IPS-18a (cell line): ENCODE data around the gene PALM3.

ENCODE experiments used
- H3K27ac ChIP-seq: one replicate; pipeline ENCODE4 v1.5.1; 2013; ENCODE audit warnings: low read length
- H3K27me3 ChIP-seq: one replicate; pipeline ENCODE4 v1.6.1; 2013; ENCODE audit warnings: mild to moderate bottlenecking, low read length; ENCODE audit not compliant: control insufficient read depth, insufficient read depth
- H3K36me3 ChIP-seq: one replicate; pipeline ENCODE4 v1.6.1; 2013; ENCODE audit warnings: low read depth, low read length; ENCODE audit not compliant: control insufficient read depth
- H3K4me1 ChIP-seq: one replicate; pipeline ENCODE4 v1.6.1; 2013; ENCODE audit warnings: low read depth, low read length; ENCODE audit not compliant: control insufficient read depth
- H3K4me3 ChIP-seq: one replicate; pipeline ENCODE4 v1.5.1; 2013; ENCODE audit warnings: low read length
- H3K9ac ChIP-seq: one replicate; pipeline ENCODE4 v1.6.1; 2013; ENCODE audit warnings: mild to moderate bottlenecking, low read length, moderate library complexity
- H3K9me3 ChIP-seq: one replicate; pipeline ENCODE4 v1.6.1; 2013; ENCODE audit warnings: low read depth, low read length; ENCODE audit not compliant: control insufficient read depth

The PALM3 gene

GRCh38 chr19:14066134-14066533, 4.3 kb upstream of the PALM3 start:
- Histone ChIP-seq H3K36me3 (no peaks in the 10 kb centered on the region), H3K4me1 (no peaks in the 10 kb centered on the region), H3K27ac (no peak overlapping the region), H3K9me3 (no peaks in the 10 kb centered on the region), H3K27me3 (no peaks in the 10 kb centered on the region), H3K4me3 (no peak overlapping the region), H3K9ac (no peak overlapping the region)

GRCh38 chr19:14063105-14063504, 1.2 kb upstream of the PALM3 start:
- H3K27me3 ChIP-seq, result peaks cover 20% of the 10 kb centered on the region
- H3K36me3 ChIP-seq, result no peaks in the 10 kb centered on the region
- no peak overlapping the region for H3K4me3 ChIP-seq
- no peak overlapping the region for H3K9ac ChIP-seq
- no peaks in the 10 kb centered on the region for H3K9me3 ChIP-seq
- H3K4me1 ChIP-seq, result peaks cover 5% of the 10 kb centered on the region
- H3K27ac ChIP-seq, result no peak overlapping the region

- Histone ChIP-seq H3K27ac (no peak overlapping the region), H3K9me3 (no peaks in the 10 kb centered on the region), H3K4me3 (no peak overlapping the region), H3K27me3 (peaks cover 23% of the 10 kb centered on the region), H3K9ac (no peak overlapping the region), H3K36me3 (no peaks in the 10 kb centered on the region), H3K4me1 (peaks cover 5% of the 10 kb centered on the region)
Measured at GRCh38 chr19:14062558-14062855, 631 bp upstream of the PALM3 start.

GRCh38 chr19:14061081-14061749, 661 bp downstream of the PALM3 start:
- H3K27me3 ChIP-seq, result peaks cover 23% of the 10 kb centered on the region
- no peak overlapping the region for H3K4me3 ChIP-seq

GRCh38 chr19:14059652-14060155, 2.2 kb downstream of the PALM3 start:
- Histone ChIP-seq H3K36me3 (no peaks in the 10 kb centered on the region), H3K27ac (no peak overlapping the region), H3K4me3 (no peak overlapping the region), H3K9me3 (no peaks in the 10 kb centered on the region), H3K4me1 (peaks cover 5% of the 10 kb centered on the region), H3K27me3 (peaks cover 23% of the 10 kb centered on the region), H3K9ac (no peak overlapping the region)

More at GRCh38 chr19:14061081-14061749, 661 bp downstream of the PALM3 start:
- Histone ChIP-seq H3K9me3 (no peaks in the 10 kb centered on the region), H3K4me1 (peaks cover 5% of the 10 kb centered on the region), H3K27ac (no peak overlapping the region), H3K9ac (no peak overlapping the region), H3K36me3 (no peaks in the 10 kb centered on the region)

- H3K27ac ChIP-seq, result no peak overlapping the region
- no peak overlapping the region for H3K4me3 ChIP-seq
- H3K9me3 ChIP-seq, result no peaks in the 10 kb centered on the region
- no peaks in the 10 kb centered on the region for H3K36me3 ChIP-seq
- no peak overlapping the region for H3K9ac ChIP-seq
- H3K27me3 ChIP-seq, result peaks cover 23% of the 10 kb centered on the region
- peaks cover 5% of the 10 kb centered on the region for H3K4me1 ChIP-seq
Measured at GRCh38 chr19:14059093-14059480, 2.8 kb downstream of the PALM3 start.

GRCh38 chr19:14058182-14059092, 3.4 kb downstream of the PALM3 start:
- H3K27me3 ChIP-seq, result peaks cover 23% of the 10 kb centered on the region
- peak overlapping the region; percentile 50 for H3K4me3 ChIP-seq
- H3K9me3 ChIP-seq, result no peaks in the 10 kb centered on the region
- no peaks in the 10 kb centered on the region for H3K36me3 ChIP-seq
- H3K4me1 ChIP-seq, result peaks cover 5% of the 10 kb centered on the region
- H3K9ac ChIP-seq, result no peak overlapping the region
- H3K27ac ChIP-seq, result no peak overlapping the region

- Histone ChIP-seq H3K27ac (no peak overlapping the region), H3K36me3 (no peaks in the 10 kb centered on the region)
Measured at GRCh38 chr19:14056741-14057356, 5.0 kb downstream of the PALM3 start.

GRCh38 chr19:14056069-14056666, 5.7 kb downstream of the PALM3 start:
- Histone ChIP-seq H3K4me1 (peaks cover 5% of the 10 kb centered on the region), H3K27ac (no peak overlapping the region), H3K9me3 (no peaks in the 10 kb centered on the region), H3K27me3 (peaks cover 23% of the 10 kb centered on the region), H3K4me3 (no peak overlapping the region), H3K36me3 (no peaks in the 10 kb centered on the region), H3K9ac (no peak overlapping the region)

More at GRCh38 chr19:14056741-14057356, 5.0 kb downstream of the PALM3 start:
- Histone ChIP-seq H3K4me1 (peaks cover 5% of the 10 kb centered on the region), H3K9ac (no peak overlapping the region), H3K27me3 (peaks cover 23% of the 10 kb centered on the region), H3K4me3 (peak overlapping the region; percentile 54), H3K9me3 (no peaks in the 10 kb centered on the region)

- Histone ChIP-seq H3K27me3 (peaks cover 23% of the 10 kb centered on the region), H3K4me1 (peaks cover 5% of the 10 kb centered on the region), H3K4me3 (no peak overlapping the region), H3K27ac (no peak overlapping the region), H3K36me3 (no peaks in the 10 kb centered on the region), H3K9me3 (no peaks in the 10 kb centered on the region), H3K9ac (no peak overlapping the region)
Measured at GRCh38 chr19:14055396-14055795, 6.5 kb downstream of the PALM3 start.

- no peak overlapping the region for H3K4me3 ChIP-seq
- peaks cover 19% of the 10 kb centered on the region for H3K27me3 ChIP-seq
- H3K4me1 ChIP-seq, result peaks cover 5% of the 10 kb centered on the region
- H3K9ac ChIP-seq, result no peak overlapping the region
- no peaks in the 10 kb centered on the region for H3K9me3 ChIP-seq
- no peak overlapping the region for H3K27ac ChIP-seq
- no peaks in the 10 kb centered on the region for H3K36me3 ChIP-seq
Measured at GRCh38 chr19:14054721-14055120, 7.2 kb downstream of the PALM3 start.
